NCI-H524 (cell line): Measurements from ENCODE around the gene CCDC3.
"Not testable (repeated sequence)": the region's sequence is repeated elsewhere in the genome, so short reads cannot be mapped to it uniquely, and the experiment has no call there.

Experiments used
- DNase-seq, 2 experiments: peaks; one replicate each; lab custom pipeline; 2025; lab: John Stamatoyannopoulos, UW

The CCDC3 gene

DNA sequence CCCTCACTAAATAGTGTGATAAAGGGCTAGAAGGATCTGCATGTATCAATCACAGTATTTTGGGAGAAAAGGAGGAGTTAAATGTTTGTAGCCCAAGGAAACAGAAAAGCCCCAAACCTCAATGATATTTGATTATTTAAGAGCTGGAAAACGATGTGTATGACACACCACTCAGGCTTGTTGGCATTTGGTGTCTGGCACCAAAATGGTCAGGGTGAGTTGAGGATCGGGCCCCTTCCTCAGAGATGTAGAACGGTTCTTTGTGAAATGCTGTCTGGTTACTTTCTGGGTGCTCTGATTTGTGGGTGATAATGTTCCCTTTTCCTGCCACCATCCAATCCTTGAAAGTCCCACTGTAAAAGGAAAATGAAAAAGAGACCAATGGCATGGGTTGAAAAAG, 113.7 kb downstream of the CCDC3 start:
- no peak for DNase-seq

- DNase-seq: no peak
Measured at GRCh38 chr10:12884851-12885250, 116.7 kb downstream of the CCDC3 start.

- DNase-seq: no peak
Measured at GRCh38 chr10:12880423-12880822, 121.1 kb downstream of the CCDC3 start.

- DNase-seq: no peak
Measured at GRCh38 chr10:12877150-12877549, 124.4 kb downstream of the CCDC3 start.

DNA sequence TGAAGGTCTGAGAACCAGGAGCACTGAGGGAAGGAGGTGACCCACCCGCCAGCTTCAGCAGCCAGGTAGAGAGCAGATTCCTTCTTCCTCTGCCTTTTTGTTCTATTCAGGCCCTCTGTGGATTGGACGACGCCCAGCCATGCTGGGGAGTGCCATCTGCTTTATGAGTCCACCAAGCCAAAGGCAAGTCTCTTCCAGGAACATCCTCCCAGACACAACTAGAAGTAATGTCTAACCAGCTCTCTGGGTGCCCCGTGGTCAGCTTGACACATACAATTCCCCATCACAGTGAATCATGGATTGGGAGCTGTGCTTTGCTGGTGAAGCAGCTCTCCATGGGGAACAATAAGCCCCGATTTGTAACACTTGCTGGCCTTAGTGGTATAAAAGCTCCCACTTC, 125.2 kb downstream of the CCDC3 start:
- no peak for DNase-seq

DNA sequence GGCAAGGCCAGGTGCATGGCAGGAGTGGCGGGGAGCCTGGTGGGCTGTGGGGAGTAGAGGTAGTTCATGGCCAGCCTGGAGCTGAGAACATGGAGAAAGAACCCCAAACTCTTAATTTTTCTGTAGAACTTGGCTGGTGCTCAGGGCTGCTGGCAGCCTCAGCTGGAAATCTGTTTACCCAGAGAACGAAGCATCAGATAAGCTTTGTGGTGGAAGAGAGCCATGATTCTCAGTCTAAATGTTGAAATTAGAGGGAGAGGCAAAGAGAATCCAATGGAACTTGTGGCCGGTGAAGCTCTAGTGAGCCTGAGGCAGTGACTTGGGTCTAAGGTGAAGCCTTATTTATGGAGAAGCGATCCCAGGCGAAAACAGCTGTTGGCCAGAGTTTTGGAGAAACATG, 126.4 kb downstream of the CCDC3 start:
- no peak for DNase-seq

GRCh38 chr10:12874501-12874900, 127.0 kb downstream of the CCDC3 start:
- no peak for DNase-seq

DNA sequence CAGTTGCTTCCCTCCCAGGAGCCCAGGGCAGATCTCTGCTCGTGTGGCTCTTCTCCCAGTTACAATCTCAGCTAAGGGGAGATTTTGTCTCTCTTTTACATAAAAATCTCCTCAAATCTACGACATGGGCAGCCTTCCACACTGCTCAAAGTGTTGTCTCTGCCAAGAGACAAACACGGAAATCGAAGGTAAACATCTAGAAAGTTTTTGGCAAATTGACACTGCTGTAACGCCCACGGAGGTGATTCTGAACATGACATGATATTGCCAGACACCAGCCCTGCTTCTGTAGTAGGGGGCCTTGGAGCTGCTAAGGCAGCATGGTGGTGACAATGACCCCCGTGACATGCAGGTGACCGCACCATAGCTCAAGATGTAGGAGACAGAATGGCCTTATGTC, 128.3 kb downstream of the CCDC3 start:
- no peak for DNase-seq

DNA sequence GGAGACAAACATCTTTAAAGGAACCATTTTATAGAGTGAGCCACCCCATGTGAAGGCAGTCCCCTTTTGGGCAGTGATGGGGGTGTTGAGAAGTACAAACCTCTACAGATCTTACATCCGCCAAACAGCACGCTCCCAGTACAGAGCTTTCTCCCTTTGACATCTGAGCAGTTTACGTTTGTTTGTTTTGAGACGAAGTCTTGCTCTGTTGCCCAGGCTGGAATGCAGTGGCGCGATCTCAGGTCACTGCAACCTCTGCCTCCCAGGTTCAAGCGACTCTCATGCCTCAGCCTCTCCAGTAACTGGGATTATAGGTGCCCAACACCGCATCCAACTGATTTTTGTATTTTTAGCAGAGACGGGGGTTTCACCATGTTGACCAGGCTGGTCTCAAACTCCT, 128.9 kb downstream of the CCDC3 start:
- DNase-seq: no peak

- no peak for DNase-seq
Measured at GRCh38 chr10:12869427-12869826, 132.1 kb downstream of the CCDC3 start.

DNA sequence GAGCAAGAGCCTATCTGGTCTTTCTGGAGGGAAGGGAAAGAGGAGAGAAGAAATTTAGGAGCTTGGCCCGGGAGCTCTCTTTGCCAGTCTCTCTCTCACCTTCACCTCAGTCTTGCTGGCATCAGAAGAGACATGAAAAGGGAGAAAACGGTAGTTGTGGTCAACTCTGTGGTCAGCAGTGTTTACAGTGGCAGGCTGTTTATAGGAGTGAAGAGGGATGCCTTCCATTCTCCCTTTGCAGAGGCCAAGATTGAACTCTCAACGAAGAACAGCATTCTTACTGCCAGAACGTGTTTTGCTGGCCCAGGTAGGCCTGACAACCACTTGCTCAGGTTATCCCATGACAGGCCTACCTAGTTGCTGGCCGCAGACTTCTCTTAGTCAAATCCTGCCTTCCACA, 133.3 kb downstream of the CCDC3 start:
- DNase-seq: no peak

DNA sequence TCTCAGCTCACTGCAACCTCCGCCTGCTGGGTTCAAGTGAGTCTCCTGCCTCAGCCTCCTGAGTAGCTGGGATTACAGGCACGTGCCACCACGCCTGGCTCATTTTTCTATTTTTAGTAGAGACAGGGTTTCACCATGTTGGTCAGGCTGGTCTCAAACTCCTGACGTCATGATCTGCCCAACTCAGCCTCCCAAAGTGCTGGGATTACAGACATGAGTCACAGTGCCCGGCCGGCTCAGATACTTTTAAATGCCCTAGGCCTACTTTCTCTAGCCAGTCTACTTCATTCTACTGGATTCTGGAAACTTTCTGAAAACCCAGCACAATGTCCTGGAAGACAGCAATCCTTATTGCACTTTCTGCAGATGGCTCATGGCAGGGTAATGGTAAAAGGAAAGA, 136.0 kb downstream of the CCDC3 start:
- not testable (repeated sequence) for DNase-seq

- no peak for DNase-seq
Measured at GRCh38 chr10:12862459-12862858, 139.1 kb downstream of the CCDC3 start.

GRCh38 chr10:12854988-12855387, 146.5 kb downstream of the CCDC3 start:
- no peak for DNase-seq

- DNase-seq: no peak
Measured at GRCh38 chr10:12852687-12853086, 148.8 kb downstream of the CCDC3 start.

DNA sequence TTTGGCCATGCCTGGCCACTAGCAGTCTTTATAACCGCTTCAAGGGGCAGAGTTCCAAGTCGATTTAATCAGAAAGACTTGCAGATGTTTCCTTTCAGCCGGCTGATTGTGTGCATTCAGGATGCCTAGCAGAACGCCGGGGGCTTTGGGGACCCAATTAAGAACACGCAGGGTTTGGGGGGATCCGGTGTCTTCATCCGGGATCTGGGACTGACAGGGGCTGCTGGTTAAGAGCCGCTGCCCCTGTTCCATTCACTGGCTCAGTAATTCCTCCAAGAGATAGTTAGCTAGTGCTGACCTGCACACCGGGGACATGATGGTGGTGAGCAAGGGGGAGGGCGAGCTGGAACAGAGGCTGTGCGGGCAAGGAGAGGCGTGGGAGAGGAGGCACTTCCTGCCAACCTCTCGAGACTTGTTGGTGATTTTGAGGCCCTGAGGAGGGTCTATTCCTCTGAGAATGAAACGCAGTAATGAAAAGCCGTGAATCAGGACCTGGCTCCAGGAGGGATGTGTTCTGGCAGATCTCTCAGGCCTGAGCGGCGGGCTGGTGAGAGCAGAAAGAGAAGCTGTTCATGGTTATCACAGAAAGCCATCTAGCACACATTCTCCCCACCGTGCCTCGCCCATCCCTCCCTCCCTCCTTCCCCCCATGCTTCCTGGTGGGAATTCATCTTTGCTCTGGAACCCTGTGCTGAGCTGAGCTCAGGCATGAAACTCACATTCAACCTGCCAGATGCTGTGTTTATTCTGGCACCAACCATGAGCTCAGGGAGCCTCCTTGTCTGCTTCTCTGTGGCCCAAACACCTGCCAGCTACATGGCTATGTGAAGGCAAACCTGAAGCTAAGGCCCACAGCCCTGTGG, 152.0 kb downstream of the CCDC3 start:
- DNase-seq: no peak

DNA sequence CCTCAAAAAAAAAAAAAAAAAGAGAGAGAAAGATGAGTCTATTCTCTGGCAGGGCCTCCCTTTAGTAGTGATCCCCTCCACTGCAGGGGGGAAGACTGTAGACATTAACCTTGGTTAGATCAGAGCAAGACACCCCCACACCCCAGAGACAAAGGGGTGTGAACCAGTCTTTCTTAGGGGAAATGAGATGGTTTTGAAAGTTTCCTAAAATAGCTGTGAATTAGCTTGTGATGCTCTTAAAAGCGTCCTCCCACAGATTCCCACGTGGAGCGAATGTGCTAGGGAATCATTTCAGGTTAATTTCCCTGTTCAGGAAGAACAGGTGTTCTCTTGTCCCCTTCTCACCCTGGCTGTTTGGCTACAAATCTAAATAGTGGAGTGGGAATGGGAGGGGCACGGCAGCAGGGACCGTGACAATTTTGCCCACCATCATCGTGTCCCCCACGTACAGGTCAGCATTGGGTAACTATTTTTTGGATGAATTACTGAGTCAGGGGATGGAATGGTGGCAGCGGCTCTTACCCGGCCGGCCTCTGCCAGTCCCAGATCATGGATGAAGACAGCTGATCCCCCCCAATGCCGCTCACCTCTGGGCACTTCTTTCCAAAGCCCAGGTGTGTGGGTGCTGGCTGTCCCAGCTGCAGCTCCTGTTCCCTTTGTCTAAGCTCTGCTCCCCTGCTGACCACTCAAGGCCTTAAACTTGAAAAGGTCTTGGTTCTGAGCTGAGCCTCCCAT, 152.9 kb downstream of the CCDC3 start:
- DNase-seq: no peak

- DNase-seq: no peak
Measured at GRCh38 chr10:12847361-12847975, 154.0 kb downstream of the CCDC3 start.

DNA sequence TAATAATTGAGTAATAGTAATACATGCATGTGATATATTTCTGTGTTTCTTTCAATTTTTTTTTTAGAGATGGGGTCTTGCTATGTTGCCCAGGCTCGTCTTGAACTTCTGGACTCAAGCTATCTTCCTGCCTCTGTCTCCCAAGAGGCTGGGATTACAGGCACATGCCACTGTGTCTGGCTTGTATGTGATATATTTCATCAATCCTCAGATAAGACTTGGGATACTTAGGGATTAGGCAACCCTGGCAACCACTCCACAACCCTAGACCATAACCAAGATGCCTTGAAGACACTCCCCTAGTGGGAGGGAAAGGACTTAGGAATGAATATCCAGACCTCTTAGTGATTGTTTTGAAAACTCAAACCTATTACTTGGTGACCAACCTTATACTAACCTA, 154.8 kb downstream of the CCDC3 start:
- DNase-seq: no peak
